SK-N-SH (cell line): Measurements from ENCODE around the gene ABHD16B. TPM values are rescaled to one million over a fixed set of nuclear protein-coding genes. Genes with fewer than 3 reads are reported as not detected.

Source experiments
- CTCF ChIA-PET: fragments of 300-600, 350-600 bp; formaldehyde crosslinking; extraction: SDS; loops from one replicate; lab custom pipeline; 2021; lab: Yijun Ruan, JAX
- POLR2A ChIA-PET: fragments of 350-600 bp; sonication (Branson Sonifier 250); formaldehyde crosslinking; extraction: SDS; loops from one replicate; lab custom pipeline; 2020; ENCODE audit warnings: antibody characterized with exemption, inconsistent platforms; lab: Yijun Ruan, JAX
- DNase-seq: peaks from one replicate; pipeline ENCODE4 v3.0.0; 2012
- H2AFZ ChIP-seq: fragments of 200-600 bp; sonication (generic); 2 replicates; pipeline ENCODE4 v1.8.1; 2016; ENCODE audit warnings: antibody characterized with exemption, mild to moderate bottlenecking, low read depth
- H3F3A ChIP-seq: fragments of 200-600 bp; sonication (generic); replicated peaks from 2 replicates; pipeline ENCODE3; 2016; ENCODE audit warnings: antibody characterized with exemption, mild to moderate bottlenecking; ENCODE audit not compliant: insufficient read depth
- H3K27ac ChIP-seq, 2 experiments: fragments of 200-500 bp in 1 of 2; fragments of 200-600 bp in 1 of 2; sonication (Bioruptor generic) in 1 of 2; sonication (generic), shearing (Covaris generic) in 1 of 2; 2 replicates each; pipeline versions ENCODE4 v1.5.1 to v1.6.1; 2014 to 2016; ENCODE audit warnings: low read depth in 2 of 2, inconsistent platforms in 1 of 2, low read length in 1 of 2, mild to moderate bottlenecking in 1 of 2, mixed read lengths in 1 of 2
- H3K27me3 ChIP-seq: fragments of 200-600 bp; sonication (generic), shearing (Covaris generic); 2 replicates; pipeline ENCODE4 v1.6.1; 2016; ENCODE audit warnings: mixed run types; ENCODE audit not compliant: insufficient read depth
- H3K36me3 ChIP-seq, 2 experiments: fragments of 200-500 bp in 1 of 2; fragments of 200-600 bp in 1 of 2; sonication (Bioruptor generic) in 1 of 2; sonication (generic) in 1 of 2; replicated peaks in 1 of 2; 2 replicates each; pipeline versions ENCODE3 to v1.5.1; 2014 to 2016; ENCODE audit warnings: low read length in 1 of 2, mild to moderate bottlenecking in 1 of 2; ENCODE audit not compliant: insufficient read depth in 2 of 2, control insufficient read depth in 1 of 2
- H3K4me1 ChIP-seq, 2 experiments: fragments of 200-500 bp in 1 of 2; fragments of 200-600 bp in 1 of 2; sonication (Bioruptor generic) in 1 of 2; sonication (generic), shearing (Covaris generic) in 1 of 2; 2 replicates each; pipeline versions ENCODE4 v1.5.1 to v1.6.1; 2014 to 2016; ENCODE audit warnings: low read depth in 1 of 2, low read length in 1 of 2, mixed run types in 1 of 2; ENCODE audit not compliant: insufficient read depth in 2 of 2, control insufficient read depth in 1 of 2
- H3K4me2 ChIP-seq: fragments of 200-600 bp; sonication (generic), shearing (Covaris generic); 2 replicates; pipeline ENCODE4 v1.6.1; 2017; ENCODE audit warnings: mixed run types
- H3K4me3 ChIP-seq, 2 experiments: fragments of 200-500 bp in 1 of 2; fragments of 200-600 bp in 1 of 2; sonication (Bioruptor generic) in 1 of 2; sonication (generic), shearing (Covaris generic) in 1 of 2; 2 replicates each; pipeline versions ENCODE4 v1.5.1 to v1.8.1; 2014 to 2016; ENCODE audit warnings: low read depth in 2 of 2, inconsistent platforms in 1 of 2, low read length in 1 of 2, mild to moderate bottlenecking in 1 of 2, mixed read lengths in 1 of 2, moderate library complexity in 1 of 2
- H3K79me2 ChIP-seq: fragments of 200-600 bp; sonication (generic); 2 replicates; pipeline ENCODE4 v1.8.1; 2017; ENCODE audit warnings: mild to moderate bottlenecking; ENCODE audit not compliant: insufficient read depth
- H3K9ac ChIP-seq: fragments of 200-600 bp; sonication (generic); 2 replicates; pipeline ENCODE4 v1.6.1; 2017; ENCODE audit warnings: mixed run types
- H3K9me2 ChIP-seq: fragments of 200-600 bp; sonication (generic); 2 replicates; pipeline ENCODE4 v1.6.1; 2017; ENCODE audit warnings: mixed run types
- H3K9me3 ChIP-seq: fragments of 200-600 bp; sonication (generic); 2 replicates; pipeline ENCODE4 v1.6.1; 2017; ENCODE audit warnings: mixed run types, mild to moderate bottlenecking, moderate library complexity
- H4K20me1 ChIP-seq: fragments of 200-600 bp; sonication (generic); 2 replicates; pipeline ENCODE4 v1.6.1; 2017; ENCODE audit warnings: mild to moderate bottlenecking, mixed run types; ENCODE audit not compliant: insufficient read depth
- EP300 ChIP-seq, 2 experiments: IDR thresholded peaks; 2 replicates each; pipeline versions ENCODE4 v1.4.0 to v1.6.1; 2012; ENCODE audit warnings: borderline replicate concordance in 1 of 2, low read depth in 1 of 2, low read length in 1 of 2
- EZH2phosphoT487 ChIP-seq: fragments of 200-600 bp; sonication (generic); IDR thresholded peaks from 2 replicates; pipeline ENCODE4 v1.6.1; 2017; ENCODE audit warnings: low read depth, mixed run types, mild to moderate bottlenecking, antibody characterized with exemption, moderate library complexity, borderline replicate concordance
- IRF3 ChIP-seq: fragments of 150-350 bp; IDR thresholded peaks from 2 replicates; pipeline ENCODE4 v1.6.1; 2016; ENCODE audit warnings: mild to moderate bottlenecking, low read depth, low read length
- JUND ChIP-seq: IDR thresholded peaks from 2 replicates; pipeline ENCODE4 v1.4.0; 2012
- MEF2A ChIP-seq: IDR thresholded peaks from 2 replicates; pipeline ENCODE4 v1.4.0; 2012; ENCODE audit warnings: low read depth, borderline replicate concordance
- PBX3 ChIP-seq: IDR thresholded peaks from 2 replicates; pipeline ENCODE4; 2012
- POLR2AphosphoS5 ChIP-seq: IDR thresholded peaks from 2 replicates; pipeline ENCODE4 v1.6.1; 2012; ENCODE audit warnings: low read depth, low read length
- RAD21 ChIP-seq: IDR thresholded peaks from 2 replicates; pipeline ENCODE4 v1.6.1; 2012; ENCODE audit warnings: mild to moderate bottlenecking, low read length
- RCOR1 ChIP-seq: fragments of 150-350 bp; IDR thresholded peaks from 2 replicates; pipeline ENCODE4 v1.6.1; 2017; ENCODE audit warnings: antibody characterized with exemption, low read length
- REST ChIP-seq: IDR thresholded peaks from 2 replicates; pipeline ENCODE4 v1.6.1; 2012; ENCODE audit warnings: mild to moderate bottlenecking, low read depth, low read length, moderate library complexity
- RFX5 ChIP-seq: IDR thresholded peaks from 2 replicates; pipeline ENCODE4 v1.6.1; 2012; ENCODE audit warnings: mild to moderate bottlenecking, improper control_type of control experiment, low read length
- RXRA ChIP-seq: IDR thresholded peaks from 2 replicates; pipeline ENCODE4 v1.4.0; 2012; ENCODE audit warnings: low read depth, mild to moderate bottlenecking, borderline replicate concordance
- SIN3A ChIP-seq: IDR thresholded peaks from 2 replicates; pipeline ENCODE4 v1.6.1; 2012; ENCODE audit warnings: low read depth, mild to moderate bottlenecking, low read length, moderate library complexity, borderline replicate concordance
- TCF12 ChIP-seq: IDR thresholded peaks from 2 replicates; pipeline ENCODE4 v1.4.0; 2012
- USF2 ChIP-seq: fragments of 150-350 bp; IDR thresholded peaks from 2 replicates; pipeline ENCODE4 v1.6.1; 2017; ENCODE audit warnings: antibody characterized with exemption, low read length, low read depth, borderline replicate concordance
- ZBTB33 ChIP-seq: IDR thresholded peaks from 2 replicates; pipeline ENCODE4 v1.4.0; 2012; ENCODE audit warnings: low read depth, borderline replicate concordance
- WGBS: methylation state at CpG from one replicate; pipeline ENCODE4 v1.1.6; 2017; ENCODE audit warnings: low lambda C conversion rate; 5-methylcytosine and 5-hydroxymethylcytosine counted together
- polyA plus RNA-seq, 3 experiments: library from polyadenylated mRNA; depleted of rRNA; stranded (reverse); fragments of >200 nt; gene quantifications; 2 replicates each; pipeline ENCODE4 v1.2.3, GENCODE V29; 2012

Gene ABHD16B
- polyA plus RNA-seq, 1 of the 3 experiments (the other 2 are of a cell fraction), result not detected

- no peak overlapping the region for H3K27ac ChIP-seq
- no peak for TF ChIP-seq RFX5
- no peak for DNase-seq
- no peak overlapping the region for H2AFZ ChIP-seq
- no peaks in the 10 kb centered on the region for H3K9me3 ChIP-seq
- CTCF ChIA-PET, result interaction anchor here (1.3 kb wide), 1 partner anchor 125 kb away, joined by 3 read pairs; no protein-coding TSS in a partner anchor
- H3K4me3 ChIP-seq, result no peak overlapping the region
- H3K4me1 ChIP-seq, result peaks cover 7% of the 10 kb centered on the region in 2 experiments; a peak in 3 of 4 replicates
- no peak overlapping the region for H3K9ac ChIP-seq
- peaks cover 90% of the 10 kb centered on the region for H4K20me1 ChIP-seq
- no peaks in the 10 kb centered on the region for H3K36me3 ChIP-seq
- POLR2A ChIA-PET, result no interaction called here
- H3K79me2 ChIP-seq, result peaks cover 100% of the 10 kb centered on the region
- no peaks in the 10 kb centered on the region for H3K9me2 ChIP-seq
- no peak overlapping the region for H3K4me2 ChIP-seq
- no peaks in the 10 kb centered on the region for H3F3A ChIP-seq
- no peaks in the 10 kb centered on the region for H3K27me3 ChIP-seq
- WGBS, result 100% methylated on average over 3 of the region's 3 CpGs
Measured at GRCh38 chr20:63900413-63900812, 39.1 kb downstream of the ABHD16B start.

- 94% methylated on average over 11 of the region's 11 CpGs for WGBS
- Histone ChIP-seq H3F3A (peaks cover 3% of the 10 kb centered on the region), H3K9ac (no peak overlapping the region), H3K9me2 (no peaks in the 10 kb centered on the region), H3K27me3 (no peaks in the 10 kb centered on the region), H3K4me3 (no peak overlapping the region), H2AFZ (no peak overlapping the region), H3K9me3 (no peaks in the 10 kb centered on the region), H3K4me2 (no peak overlapping the region), H3K79me2 (peaks cover 100% of the 10 kb centered on the region), H3K4me1 (peaks cover 0 to 3% of the 10 kb centered on the region in 2 experiments; a peak in 1 of 4 replicates), H3K27ac (no peak overlapping the region), H3K36me3 (no peaks in the 10 kb centered on the region), H4K20me1 (peaks cover 90% of the 10 kb centered on the region)
- CTCF ChIA-PET, result interaction anchor here (1.0 kb wide), 1 partner anchor 10 kb away, joined by 3 read pairs; no protein-coding TSS in a partner anchor
- DNase-seq, result no peak
- POLR2A ChIA-PET, result no interaction called here
- TF ChIP-seq RAD21 (no peak), JUND (no peak), POLR2AphosphoS5 (no peak), ZBTB33 (no peak), MEF2A (no peak), TCF12 (no peak), SIN3A (no peak), USF2 (no peak), REST (no peak), EP300 (IDR thresholded peaks at IDR 0.05; ENCODE audit: borderline replicate concordance in 1 of 2, low read depth in 1 of 2, low read length in 1 of 2) (no peak), RXRA (no peak), EZH2phosphoT487 (no peak), RCOR1 (no peak), IRF3 (no peak), PBX3 (no peak), RFX5 (no peak)
Measured at GRCh38 chr20:63903796-63904561, 42.7 kb downstream of the ABHD16B start.
